Measurements from ENCODE around the gene WDR87.
"Not testable (repeated sequence)": the region's sequence is repeated elsewhere in the genome, so short reads cannot be mapped to it uniquely, and the experiment has no call there.

The WDR87 gene

DNA sequence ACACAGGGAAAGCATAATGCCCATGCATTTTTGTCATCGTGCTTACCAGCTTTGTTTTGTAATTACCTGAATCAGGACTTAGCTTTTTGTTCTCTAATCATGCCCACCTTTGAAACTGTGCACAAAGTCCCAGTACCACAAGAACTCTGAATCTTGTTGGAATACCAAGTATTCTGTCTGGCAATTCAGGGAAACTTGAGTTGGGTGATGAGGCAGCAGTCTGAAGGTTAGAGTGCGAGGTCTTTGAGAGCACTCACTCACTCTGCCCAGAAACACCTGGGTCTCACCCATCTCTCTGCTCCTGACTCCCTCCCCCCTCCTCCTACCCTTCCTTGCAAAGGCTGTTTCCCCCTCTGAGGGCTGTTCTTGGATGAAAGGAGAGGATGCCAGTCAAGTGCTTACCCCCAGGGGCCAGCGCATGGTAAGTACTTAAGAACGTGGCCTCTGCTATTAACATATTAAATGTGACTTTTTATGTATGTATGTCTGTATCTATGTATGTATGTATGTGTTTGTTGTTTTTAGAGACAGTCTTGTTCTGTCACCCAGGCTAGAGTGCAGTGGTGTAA, 23.0 kb upstream of the WDR87 start:
- DNase-seq = no peak

DNA sequence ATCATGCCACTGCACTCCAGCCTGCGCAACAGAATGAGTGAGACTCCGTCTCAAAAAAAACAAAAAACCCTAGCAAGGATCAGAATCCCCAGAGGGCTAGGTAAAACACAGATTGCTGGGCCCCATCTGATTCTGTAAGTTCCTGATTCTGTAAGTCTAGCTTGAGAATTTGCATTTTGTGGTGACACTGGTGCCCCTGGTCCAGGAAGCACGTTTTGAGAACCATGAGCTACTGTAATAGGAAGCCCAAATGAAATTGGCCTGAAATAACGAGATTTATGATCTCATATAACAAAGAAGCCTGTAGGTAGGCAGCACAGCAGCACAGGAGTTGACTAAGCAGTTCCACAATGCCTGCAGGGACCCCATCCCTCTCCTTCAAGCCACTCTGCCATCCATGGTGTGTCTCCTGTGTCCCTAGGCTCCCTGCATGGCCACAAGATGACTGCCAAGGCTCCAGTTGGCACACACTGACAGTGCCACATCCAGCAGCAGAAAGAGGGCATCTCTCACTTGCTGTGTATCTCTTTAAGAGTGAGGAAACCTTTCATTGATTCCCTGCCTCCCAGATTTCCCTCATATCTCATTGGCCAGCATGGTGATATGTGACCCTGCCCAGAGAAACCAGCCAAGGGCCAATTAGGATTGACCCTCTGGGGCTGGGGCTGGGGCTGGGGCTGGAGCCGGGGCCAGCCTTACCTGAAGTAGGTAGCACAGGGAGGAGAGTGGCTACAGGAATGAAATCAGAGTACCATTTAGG, 22.3 kb upstream of the WDR87 start:
- no peak for DNase-seq

DNA sequence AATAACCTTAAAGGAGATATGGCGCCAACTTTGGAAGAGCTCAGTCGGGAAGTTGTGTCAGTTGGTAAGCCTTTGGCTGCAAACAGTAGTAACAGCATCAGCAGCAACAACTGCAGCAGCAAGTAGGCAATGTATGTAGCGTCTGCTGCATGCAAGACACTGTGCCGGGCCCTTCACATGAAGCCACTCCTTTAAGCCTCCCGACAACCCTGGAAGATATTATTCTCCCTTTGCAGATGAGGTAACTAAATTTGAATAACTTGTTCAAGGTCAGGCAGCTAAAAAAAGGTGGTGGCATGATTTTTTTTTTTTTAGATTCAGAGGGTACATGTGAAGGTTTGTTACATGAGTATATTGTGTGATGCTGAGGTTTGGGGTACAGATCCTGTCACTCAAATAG, 20.3 kb upstream of the WDR87 start:
- DNase-seq = no peak

DNA sequence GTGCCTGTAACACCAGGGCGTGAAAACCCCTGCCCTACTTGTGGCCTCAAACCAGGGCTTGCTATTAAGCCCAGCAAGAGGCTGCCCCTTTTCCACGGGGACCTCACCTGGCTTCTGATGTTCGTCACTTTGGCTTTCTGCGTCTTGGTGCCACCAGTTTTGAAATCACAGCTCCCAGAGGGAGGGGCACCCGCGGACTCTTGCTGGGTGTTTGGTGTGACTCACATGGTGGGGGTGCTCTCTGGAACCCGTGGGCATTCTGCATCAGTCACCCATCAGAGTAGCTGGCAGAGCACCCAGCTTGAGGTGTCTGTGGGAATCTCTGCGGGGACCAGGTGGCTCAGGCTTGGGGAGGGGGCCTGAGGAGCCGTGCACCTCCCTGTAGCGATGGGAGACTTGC, 19.9 kb upstream of the WDR87 start:
- no peak for DNase-seq

DNA sequence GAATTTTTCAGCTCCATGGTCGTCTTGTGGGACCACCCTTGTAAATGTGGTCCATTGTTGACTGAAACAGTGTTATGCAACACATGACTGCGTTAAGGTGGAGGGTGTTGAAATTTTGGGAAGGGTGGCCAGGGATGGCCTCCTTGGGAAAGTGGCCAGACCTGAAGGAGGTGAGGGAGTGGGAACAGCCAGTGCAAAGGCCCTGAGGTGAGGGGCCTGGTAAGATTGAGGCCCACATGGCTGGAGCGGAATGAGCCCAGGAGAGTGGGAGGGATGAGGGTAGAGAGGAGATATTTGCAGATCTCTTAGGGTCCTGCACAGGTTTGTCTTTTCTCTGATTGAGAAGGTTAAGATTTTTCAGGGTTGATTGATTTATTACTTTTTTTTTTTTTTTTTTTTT, 18.8 kb upstream of the WDR87 start:
- no peak for DNase-seq

DNA sequence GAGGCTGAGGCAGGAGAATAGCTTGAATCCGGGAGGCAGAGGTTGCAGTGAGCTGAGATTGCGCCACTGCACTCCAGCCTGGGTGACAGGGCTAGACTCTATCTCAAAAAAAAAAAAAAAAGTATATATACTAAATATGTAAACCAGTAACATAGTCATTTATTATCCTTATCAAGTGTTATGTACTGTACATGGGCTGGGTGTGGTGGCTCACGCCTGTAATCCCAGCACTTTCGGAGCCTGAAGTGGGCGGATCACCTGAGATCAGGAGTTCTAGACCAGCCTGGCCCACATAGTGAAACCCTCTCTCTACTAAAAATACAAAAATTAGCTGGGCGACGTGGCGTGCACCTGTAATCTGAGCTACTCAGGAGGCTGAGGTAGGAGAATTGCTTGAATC, 18.2 kb upstream of the WDR87 start:
- not testable (repeated sequence) for DNase-seq

DNA sequence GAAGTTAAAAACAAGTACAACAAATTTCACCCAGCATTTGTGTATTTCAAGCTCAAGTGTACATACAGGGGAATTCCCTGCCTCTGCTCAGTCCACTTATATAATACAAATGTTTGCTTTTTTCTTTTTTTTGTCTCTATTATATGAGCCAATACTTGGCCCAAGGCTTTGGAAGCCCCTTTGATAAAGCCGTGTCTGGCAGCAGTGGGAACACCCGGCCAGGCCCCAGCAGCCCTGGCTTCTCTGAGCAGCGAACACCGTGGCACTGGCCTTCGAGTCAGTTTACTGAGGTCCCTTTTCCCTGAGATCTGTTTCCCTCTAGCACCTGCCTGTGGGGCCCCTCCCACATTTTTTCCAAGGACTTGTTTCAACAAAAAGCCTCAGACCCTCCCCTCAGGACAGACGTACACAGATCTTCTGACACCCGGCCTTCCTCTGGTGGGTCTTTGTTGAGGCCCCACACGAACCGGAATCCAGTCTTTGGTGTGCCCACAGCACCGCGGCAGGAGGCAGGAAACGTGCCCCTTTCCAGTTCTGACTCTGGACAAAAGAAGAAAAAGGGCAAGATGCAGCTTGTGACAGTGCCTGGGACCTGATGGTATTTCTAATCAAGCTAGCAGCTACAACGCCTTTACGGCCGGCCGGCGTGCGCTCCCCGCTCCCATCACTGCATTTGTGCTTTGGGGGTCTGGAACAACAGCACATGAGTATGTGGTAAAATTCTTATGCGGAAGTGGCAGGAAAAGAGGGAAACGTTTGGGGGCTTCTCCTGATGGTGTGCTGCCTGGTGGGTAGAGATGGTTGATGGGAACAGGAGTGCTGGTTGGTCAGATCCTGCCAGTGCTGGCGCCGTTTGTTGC, 14.4 kb upstream of the WDR87 start:
- DNase-seq = no peak

DNA sequence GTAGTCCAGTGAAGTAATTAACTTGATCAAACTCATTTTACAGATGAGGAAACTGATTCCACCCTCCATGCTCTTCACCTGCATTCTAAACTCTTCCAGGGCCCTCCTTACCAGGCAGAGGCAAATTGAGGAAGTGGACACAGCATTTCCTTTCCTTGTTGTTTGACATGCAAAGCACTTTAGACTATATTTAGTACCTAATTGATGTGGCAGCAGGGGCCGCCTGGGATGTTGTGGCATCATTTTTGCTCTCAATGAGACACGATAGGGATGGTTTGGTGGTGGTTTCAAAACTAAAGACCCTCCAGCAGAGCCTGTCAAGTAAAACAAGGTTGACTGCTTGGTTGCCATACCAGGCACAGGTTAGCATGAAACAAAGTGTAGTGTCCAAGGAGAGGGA, 8.5 kb upstream of the WDR87 start:
- no peak for DNase-seq

DNA sequence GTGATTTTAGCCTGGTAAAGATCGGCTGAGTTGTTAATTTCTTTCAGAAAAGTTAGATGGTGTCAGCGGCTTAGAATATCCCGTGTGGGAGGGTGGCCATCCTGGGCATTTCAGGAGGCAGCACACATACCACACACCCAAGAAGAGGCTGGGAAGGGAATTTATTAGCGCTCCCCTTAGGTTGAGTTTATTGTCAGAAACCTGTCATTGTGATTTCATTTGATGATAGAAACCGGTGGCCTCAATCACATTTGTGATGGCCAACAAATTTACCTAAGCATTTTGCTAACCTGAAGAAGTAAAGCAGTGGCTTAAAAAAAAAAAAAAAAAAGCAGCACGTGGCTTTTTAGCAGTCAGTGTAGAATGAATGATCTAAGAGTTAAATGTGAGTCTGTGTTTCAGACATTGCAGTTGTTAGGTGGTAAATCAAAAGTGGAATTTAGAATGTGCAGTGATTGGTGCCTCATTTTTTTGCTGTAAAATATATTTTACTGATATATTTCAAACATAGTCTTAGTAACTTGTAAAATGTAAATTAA, 3.3 kb upstream of the WDR87 start:
- DNase-seq = no peak

DNA sequence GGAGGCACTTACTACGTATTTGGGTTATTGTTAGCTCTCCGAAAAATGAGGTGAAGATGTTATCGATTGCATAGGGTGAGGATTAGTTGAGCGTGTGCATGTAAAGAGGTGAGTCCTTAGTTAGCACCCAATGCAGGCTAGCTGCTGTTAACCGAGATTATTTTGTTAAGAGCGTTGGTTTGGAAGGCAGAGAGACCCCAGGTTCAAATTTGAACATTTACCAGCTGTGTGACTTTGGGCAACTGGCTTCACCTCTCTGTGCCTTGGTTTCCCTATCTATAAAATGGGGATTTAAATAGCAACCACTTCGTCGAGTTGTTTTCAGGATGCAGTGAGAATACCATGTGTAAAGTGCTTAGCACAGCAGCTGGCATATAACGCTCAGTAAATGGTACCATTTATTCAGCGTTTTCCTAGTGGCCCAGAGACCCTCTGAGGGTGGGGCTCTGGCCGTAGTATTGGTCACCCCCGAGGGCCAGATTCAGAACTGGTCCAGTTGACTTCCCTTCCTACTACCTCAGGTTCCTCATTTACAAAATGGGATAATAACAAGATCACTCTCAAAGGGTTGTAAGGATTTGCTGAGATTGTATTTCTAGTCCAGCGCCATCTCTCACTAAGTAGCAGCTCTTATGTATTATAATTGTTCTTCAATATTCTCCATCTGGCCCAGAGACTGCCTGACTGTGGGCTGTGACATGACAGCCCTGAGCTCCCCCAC, 1.5 kb upstream of the WDR87 start:
- DNase-seq = no peak

DNA sequence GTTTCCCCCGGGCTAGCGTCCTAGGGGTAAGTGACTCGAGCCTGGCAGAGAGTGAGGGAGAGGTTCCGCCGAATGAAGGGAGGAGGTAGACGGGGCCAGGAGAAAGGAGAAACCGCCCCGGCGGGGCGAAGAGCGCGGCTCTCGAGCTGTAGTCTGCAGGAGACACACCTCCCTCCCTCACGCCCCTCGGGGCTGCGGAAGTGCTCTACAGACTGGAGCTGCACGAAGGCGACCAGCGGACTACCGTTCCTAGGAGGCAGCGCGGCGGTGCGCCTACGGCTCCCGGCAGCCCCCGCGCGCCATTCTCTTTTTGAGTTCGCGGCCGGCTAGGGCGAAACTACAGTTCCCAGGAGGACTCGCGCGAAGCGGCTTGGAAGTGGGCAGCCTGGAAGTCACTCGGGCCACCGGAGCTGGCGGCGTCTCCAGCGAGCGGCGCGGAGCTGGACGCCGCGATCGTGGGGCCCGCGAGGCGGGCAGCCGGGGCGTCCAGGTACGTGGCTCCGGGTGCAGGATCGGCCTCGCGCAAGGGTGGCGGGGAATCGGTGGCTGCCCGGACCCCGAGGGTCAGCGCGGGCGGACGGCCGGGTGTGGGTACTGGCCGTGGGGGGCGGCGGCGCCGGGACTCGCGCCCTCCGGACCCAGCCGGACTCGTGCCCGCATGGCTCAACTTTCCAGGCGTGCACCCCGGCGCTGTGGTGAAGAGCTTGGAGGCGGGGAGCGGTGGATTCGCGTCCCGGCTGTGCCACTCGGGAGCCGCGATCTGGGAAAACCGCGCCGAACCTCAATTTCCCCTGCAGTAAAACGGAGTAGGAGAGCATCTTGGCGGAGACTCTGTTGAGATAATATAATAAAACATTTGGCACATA, 708 bp upstream of the WDR87 start, which contains the start of gene SIPA1L3:
Gene SIPA1L3 (plus strand): TSS at position 340 of the 866 bp plus-strand sequence. CDS start 174,358 bp downstream, outside the sequence.
- DNase-seq = peak; percentile 88

DNA sequence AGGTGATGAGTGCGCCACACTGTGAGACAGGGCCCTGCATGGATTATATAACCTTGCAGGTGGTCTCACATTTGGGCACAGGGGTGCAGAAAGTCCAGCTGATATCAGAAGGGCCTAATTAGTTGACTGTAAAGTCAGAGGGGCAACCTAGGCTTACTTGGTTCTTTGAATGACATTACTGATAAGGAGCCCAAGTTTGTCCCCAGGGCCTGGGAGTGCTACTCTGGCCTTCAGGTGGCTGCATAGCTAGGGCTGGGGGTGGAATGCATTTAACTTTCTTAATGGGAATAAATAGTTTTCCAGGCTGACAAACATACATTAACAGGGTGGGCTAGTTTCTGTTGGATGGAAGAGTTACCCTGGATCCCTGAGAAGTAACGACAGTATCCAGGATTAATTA, 3.3 kb downstream of the WDR87 start:
- DNase-seq = no peak

DNA sequence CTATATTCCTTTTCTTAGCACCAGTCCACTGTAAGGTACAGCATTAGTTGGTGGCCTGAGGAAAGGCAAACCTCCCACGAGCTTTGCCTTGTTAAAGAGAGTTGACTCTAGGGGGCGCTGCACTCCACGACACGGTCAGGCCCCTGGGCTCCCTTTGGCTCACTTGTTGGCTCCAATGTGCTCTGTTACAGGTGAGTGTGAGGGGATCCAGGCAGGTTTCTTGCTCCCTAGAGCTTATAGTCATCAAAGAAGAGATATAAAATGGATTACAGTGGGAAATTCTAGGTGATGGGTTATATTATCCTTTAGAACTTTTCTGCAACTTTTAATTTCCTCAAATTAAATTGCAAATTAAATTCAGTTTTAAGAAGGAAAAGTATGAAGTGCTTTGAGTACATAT, 3.7 kb downstream of the WDR87 start:
- DNase-seq = peak; percentile 81

DNA sequence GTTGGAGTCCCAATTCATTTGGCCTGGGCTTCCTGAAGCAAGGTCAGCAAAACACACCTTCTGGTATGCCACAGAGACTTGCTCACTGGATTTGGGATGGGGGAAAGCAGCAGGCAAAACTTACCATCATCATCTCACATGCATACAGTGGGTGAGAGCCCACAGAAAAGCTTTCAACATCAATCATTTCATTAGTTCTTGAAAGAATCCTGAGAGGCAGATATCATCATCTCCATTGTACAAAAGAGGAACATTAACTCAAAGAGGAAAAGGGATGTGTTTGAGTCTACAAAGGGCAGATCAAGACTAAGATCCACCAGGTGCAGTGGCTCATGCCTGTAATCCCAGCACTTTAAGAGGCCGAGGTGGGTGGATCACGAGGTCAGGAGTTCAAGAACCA, 6.4 kb downstream of the WDR87 start:
- no peak for DNase-seq

DNA sequence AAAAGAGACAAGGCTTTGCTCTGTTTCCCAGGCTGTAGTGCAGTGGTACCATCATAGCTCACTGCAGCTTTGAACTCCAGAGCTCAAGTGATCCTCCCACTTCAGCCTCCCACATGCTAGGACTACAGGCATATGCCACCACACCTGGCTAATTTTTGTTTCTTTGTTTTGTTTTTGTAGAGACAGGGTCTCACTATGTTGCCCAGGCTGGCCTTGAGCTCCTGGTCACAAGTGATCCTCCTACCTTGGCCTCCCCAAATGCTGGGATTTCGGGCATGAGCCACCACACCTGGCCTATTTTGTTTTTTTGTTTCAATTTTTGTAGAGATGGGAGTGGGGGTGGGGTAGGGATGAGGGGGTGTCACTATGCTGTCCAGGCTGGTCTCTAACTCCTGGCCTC, 6.9 kb downstream of the WDR87 start:
- no peak for DNase-seq

DNA sequence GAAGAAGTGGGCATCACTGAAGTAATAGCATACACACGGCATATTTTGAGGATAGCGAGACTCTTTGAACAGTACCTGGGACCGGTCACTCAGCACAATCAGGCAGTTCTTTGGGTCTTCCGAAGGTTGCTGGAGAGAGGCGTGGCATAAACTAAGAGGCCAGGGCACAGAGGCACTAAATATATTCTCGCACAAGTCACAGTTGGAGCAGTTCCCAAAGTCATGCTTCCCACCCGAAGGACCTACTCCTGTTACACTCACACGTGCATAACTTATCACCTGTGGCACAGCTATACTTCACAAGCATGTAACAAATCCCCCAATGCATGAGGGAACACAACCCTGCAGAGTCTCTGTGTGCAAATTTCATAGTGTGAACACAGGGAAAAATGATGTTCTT, 10.2 kb downstream of the WDR87 start:
- DNase-seq = no peak

DNA sequence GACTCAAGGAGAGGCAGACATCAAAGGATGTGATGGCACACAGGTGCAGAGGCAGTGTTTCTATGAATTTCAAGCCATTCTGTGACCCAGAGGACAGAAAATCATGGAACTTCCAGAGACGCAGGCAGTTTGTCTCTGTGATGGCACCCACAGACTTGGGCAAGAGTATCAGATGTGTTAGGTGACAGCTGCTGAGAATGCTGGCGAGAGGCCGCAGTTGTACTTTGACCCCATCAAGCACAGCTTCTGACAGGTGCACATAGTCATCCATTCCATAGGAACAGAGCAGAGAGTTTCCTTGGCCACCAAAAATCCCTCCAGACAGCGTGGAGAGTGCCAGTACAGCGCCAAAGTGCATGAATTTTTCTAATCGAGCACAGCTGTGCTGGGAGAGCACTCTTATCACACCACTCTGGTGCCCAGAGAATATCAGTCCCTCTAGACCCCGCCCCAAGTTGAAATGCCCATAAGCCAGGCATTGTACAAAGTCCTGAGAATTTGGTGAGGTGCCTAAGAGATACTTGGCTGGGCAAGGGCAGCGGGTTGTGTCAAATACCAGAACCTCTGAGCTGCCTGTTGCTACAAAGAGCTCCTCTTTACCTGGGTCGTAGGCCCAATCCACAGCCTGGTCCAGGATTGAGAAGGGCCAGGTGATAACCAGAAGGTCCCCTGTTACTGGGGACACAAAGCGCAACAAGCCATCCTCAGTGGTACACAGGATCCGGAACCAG, 12.4 kb downstream of the WDR87 start:
- no peak for DNase-seq

DNA sequence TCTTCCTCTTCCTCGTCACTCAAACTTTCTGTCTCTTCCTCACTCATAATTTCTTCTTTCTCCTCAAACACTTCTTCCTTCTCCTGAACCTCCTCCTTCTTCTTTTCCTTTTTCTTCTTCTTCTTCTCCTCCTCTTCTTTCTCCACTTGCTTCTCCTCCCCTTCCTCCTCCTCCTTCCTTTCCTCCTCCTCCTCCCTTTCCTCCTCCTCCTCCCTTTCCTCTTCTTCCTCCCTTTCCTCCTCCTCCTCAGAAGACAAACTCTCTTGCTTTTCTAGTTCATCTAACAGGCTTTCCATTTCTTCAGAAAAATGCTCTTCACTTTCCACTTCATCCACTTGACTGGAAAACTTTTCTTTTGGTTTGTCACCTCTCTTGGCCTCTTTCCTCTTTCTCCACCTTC, 19.8 kb downstream of the WDR87 start:
- DNase-seq = no peak

DNA sequence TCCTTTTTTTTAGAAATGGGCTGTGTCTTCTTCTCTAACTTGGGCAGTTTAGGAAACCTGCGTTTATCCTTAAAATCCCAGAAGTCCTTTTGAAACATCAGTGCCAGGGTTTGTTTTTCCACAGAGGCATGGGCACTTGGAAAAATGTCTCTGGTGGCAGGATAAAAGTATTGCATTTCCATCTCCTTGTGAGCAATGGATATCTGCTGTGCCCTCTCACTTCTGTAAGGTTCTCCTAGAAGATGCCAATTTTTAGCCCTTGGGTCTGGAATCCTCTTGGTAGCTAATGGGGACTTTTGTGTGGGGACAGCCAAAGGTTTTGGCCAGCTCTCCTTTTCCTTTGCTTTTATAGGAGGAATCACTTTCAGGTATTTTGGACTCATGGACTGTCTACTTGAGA, 21.0 kb downstream of the WDR87 start:
- DNase-seq = no peak

DNA sequence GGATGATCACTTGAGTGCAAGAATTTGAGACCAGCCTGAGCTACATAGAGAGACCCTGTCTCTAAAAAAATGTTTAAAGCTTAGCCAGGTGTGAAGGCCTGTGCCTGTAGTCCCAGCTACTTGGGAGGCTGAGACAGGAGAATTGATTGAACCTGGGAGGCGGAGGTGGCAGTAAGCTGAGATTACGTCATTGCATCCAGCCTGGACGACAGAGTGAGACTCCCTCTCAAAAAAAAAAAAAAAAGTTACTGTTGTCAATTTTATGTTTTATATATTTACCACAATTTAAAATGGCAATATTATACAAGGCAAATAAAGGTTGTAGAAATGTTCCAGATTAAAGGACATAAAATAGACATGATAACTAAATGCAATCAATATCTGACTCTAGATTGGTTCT, 29.2 kb downstream of the WDR87 start:
- DNase-seq = no peak

DNA sequence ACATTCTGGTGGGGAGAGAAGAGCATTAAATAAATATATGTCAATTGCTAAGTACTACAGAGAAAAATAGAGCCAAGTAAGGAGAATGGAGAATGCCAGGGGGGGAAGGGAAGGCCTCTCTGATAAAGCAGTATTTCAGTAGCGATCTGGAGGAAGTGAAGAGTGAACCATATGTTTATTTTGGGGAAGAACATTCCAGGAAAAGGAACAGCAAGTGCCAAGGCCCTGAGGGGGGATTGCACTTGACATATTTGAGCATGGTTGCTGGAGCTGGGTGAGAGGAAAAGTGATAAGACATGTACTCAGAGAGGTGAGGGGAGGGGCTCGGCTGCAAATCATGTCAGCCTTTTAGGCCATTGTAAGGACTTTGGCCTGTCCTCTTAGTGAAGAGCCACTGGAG, 30.4 kb downstream of the WDR87 start:
- DNase-seq = no peak

Measured in activated CD4-positive, CD25-positive, alpha-beta regulatory T cell treated with anti-CD3 and anti-CD28 coated beads, Interleukin-2, amount 50 U/mL, for 72 hours (primary cell).